Trophoblast cell (in vitro differentiated cells and primary cell): ENCODE measurements around the gene MYOT.
A peak's percentile ranks its signal among the peaks of the same experiment; 100 is the strongest.

Experiments
- DNase-seq, 2 donors: peaks; one replicate each; pipeline ENCODE4 v3.0.0-alpha.2; 2016
- H2AFZ ChIP-seq: 2 replicates; pipeline ENCODE4 v1.6.1; 2013; ENCODE audit warnings: low read length, moderate library complexity, mild to moderate bottlenecking; ENCODE audit not compliant: insufficient read depth, poor library complexity
- H2AK5ac ChIP-seq: 2 replicates; pipeline ENCODE4 v1.6.1; 2013; ENCODE audit warnings: mild to moderate bottlenecking, low read length
- H2BK120ac ChIP-seq: 2 replicates; pipeline ENCODE4 v1.6.1; 2013; ENCODE audit warnings: low read length, mild to moderate bottlenecking, moderate library complexity; ENCODE audit not compliant: insufficient read depth, poor library complexity
- H2BK12ac ChIP-seq: 2 replicates; pipeline ENCODE4 v1.6.1; 2013; ENCODE audit warnings: mild to moderate bottlenecking, low read length, moderate library complexity
- H2BK5ac ChIP-seq: 2 replicates; pipeline ENCODE4 v1.6.1; 2013; ENCODE audit warnings: low read length, low read depth, moderate library complexity, mild to moderate bottlenecking; ENCODE audit not compliant: poor library complexity
- H3K14ac ChIP-seq: 2 replicates; pipeline ENCODE4 v1.6.1; 2013; ENCODE audit warnings: mild to moderate bottlenecking, low read length
- H3K18ac ChIP-seq: 2 replicates; pipeline ENCODE4 v1.6.1; 2013; ENCODE audit warnings: mild to moderate bottlenecking, low read length
- H3K23ac ChIP-seq: 2 replicates; pipeline ENCODE4 v1.6.1; 2013; ENCODE audit warnings: low read length
- H3K27ac ChIP-seq: 2 replicates; pipeline ENCODE4 v1.5.1; 2013; ENCODE audit warnings: low read depth, mild to moderate bottlenecking, inconsistent platforms, low read length, moderate library complexity
- H3K27me3 ChIP-seq: 2 replicates; pipeline ENCODE4 v1.6.1; 2013; ENCODE audit warnings: inconsistent platforms, mild to moderate bottlenecking, low read length, moderate library complexity; ENCODE audit not compliant: insufficient read depth
- H3K36me3 ChIP-seq, 2 experiments: 1 replicate in 1 of 2; 2 replicates in 1 of 2; pipeline ENCODE4 v1.6.1; 2013; ENCODE audit warnings: low read length in 2 of 2, mild to moderate bottlenecking in 2 of 2, moderate library complexity in 1 of 2; ENCODE audit not compliant: insufficient read depth in 2 of 2, control insufficient read depth in 1 of 2
- H3K4ac ChIP-seq: 2 replicates; pipeline ENCODE4 v1.6.1; 2013; ENCODE audit warnings: low read depth, mild to moderate bottlenecking, low read length, moderate library complexity
- H3K4me1 ChIP-seq, 2 experiments: 1 replicate in 1 of 2; 2 replicates in 1 of 2; pipeline ENCODE4 v1.6.1; 2013; ENCODE audit warnings: low read length in 2 of 2, mild to moderate bottlenecking in 2 of 2, moderate library complexity in 1 of 2; ENCODE audit not compliant: insufficient read depth in 2 of 2, control insufficient read depth in 1 of 2
- H3K4me2 ChIP-seq: 2 replicates; pipeline ENCODE4 v1.6.1; 2013; ENCODE audit warnings: inconsistent platforms, mild to moderate bottlenecking, low read length, moderate library complexity
- H3K4me3 ChIP-seq: 2 replicates; pipeline ENCODE4 v1.5.1; 2013; ENCODE audit warnings: mild to moderate bottlenecking, low read depth, low read length, inconsistent platforms
- H3K79me1 ChIP-seq: one replicate; pipeline ENCODE4 v1.6.1; 2013; ENCODE audit warnings: low read length
- H3K79me2 ChIP-seq: 2 replicates; pipeline ENCODE4 v1.6.1; 2013; ENCODE audit warnings: low read length, mild to moderate bottlenecking; ENCODE audit not compliant: control insufficient read depth, insufficient read depth, poor library complexity
- H3K9ac ChIP-seq: 2 replicates; pipeline ENCODE4 v1.6.1; 2013; ENCODE audit warnings: mild to moderate bottlenecking, low read length
- H3K9me3 ChIP-seq: 2 replicates; pipeline ENCODE4 v1.6.1; 2013; ENCODE audit warnings: low read depth, mild to moderate bottlenecking, control low read depth, inconsistent platforms, low read length; ENCODE audit not compliant: insufficient read depth
- H4K12ac ChIP-seq: 2 replicates; pipeline ENCODE4 v1.6.1; 2013; ENCODE audit warnings: low read depth, mild to moderate bottlenecking, low read length, moderate library complexity
- H4K8ac ChIP-seq: 2 replicates; pipeline ENCODE4 v1.6.1; 2013; ENCODE audit warnings: low read depth, mild to moderate bottlenecking, low read length, moderate library complexity
- H4K91ac ChIP-seq: one replicate; pipeline ENCODE4 v1.6.1; 2013; ENCODE audit warnings: low read depth, mild to moderate bottlenecking, low read length, moderate library complexity
- WGBS: extraction: QIAGEN DNeasy Blood & Tissue Kit; methylation state at CpG from one replicate; pipeline ENCODE4 v1.1.7; 2013; ENCODE audit warnings: missing lambda C conversion rate; ENCODE audit not compliant: insufficient read length, insufficient coverage; ENCODE audit errors: extremely low coverage; 5-methylcytosine and 5-hydroxymethylcytosine counted together

Gene MYOT

DNA sequence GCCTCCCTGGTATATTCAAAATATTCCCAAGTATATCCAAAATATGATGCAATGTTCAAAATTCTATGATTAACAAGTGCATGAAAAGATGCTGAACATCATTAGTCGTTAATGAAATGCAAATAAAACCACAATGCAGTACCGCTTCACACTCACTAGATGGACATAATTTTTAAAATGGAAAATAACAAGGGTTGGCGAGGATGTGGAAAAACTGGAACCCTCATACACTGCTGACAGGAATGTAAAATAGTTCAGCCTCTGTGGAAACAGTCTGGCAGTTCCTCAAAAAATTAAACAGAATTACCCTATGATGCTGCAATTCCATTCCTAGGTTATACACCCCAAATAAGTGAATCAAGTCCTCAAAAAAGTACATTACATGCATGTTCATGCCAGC lies 36.1 kb upstream of the MYOT start:
- Histone ChIP-seq H3K4me2 (no peak overlapping the region), H3K79me2 (no peaks in the 10 kb centered on the region), H4K12ac (no peak overlapping the region), H2BK12ac (no peak overlapping the region), H3K4me1 (peaks cover 0 to 3% of the 10 kb centered on the region in 2 experiments), H2BK5ac (no peak overlapping the region), H3K14ac (no peak overlapping the region), H3K36me3 (no peaks in the 10 kb centered on the region), H3K27ac (no peak overlapping the region), H4K8ac (no peak overlapping the region), H3K18ac (no peak overlapping the region), H3K9me3 (no peaks in the 10 kb centered on the region), H2AFZ (no peak overlapping the region), H2AK5ac (no peak overlapping the region), H3K79me1 (no peaks in the 10 kb centered on the region), H4K91ac (no peak overlapping the region), H3K27me3 (no peaks in the 10 kb centered on the region), H3K4ac (no peak overlapping the region), H2BK120ac (no peak overlapping the region), H3K4me3 (no peak overlapping the region), H3K9ac (no peak overlapping the region), H3K23ac (no peak overlapping the region)
- DNase-seq, result peak in 1 of 2 donors; percentile 31
- WGBS, result no CpG with 5 or more reads among the region's 3 CpGs

DNA sequence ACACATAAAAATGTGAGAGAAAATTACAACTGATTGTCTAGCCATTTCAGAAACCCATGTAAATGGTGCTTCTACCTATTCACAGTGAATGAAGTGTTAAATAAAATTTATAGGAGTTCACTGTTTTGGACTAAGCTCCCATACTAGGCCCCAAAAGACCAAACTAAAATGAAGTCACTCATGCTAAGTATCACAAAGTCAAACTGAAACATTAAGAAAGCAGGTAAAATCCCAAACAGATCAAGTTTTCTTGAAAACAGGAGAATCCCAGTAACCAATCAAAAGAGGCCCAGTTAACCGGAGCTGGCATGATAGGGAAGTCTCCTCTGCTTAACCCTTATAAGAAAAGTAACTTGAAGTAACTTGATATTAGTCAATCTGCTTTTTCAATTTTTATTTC lies 35.2 kb upstream of the MYOT start:
- no peak overlapping the region for H2BK120ac ChIP-seq
- no peaks in the 10 kb centered on the region for H3K79me2 ChIP-seq
- H3K14ac ChIP-seq, result no peak overlapping the region
- no peaks in the 10 kb centered on the region for H3K27me3 ChIP-seq
- no peak for DNase-seq
- peaks cover 0 to 3% of the 10 kb centered on the region in 2 experiments for H3K4me1 ChIP-seq
- no peaks in the 10 kb centered on the region for H3K79me1 ChIP-seq
- H4K12ac ChIP-seq, result no peak overlapping the region
- no peak overlapping the region for H4K91ac ChIP-seq
- WGBS, result no CpG with 5 or more reads among the region's 1 CpG
- no peak overlapping the region for H3K18ac ChIP-seq
- no peak overlapping the region for H3K27ac ChIP-seq
- H4K8ac ChIP-seq, result no peak overlapping the region
- H2AK5ac ChIP-seq, result no peak overlapping the region
- H3K9ac ChIP-seq, result no peak overlapping the region
- no peak overlapping the region for H3K23ac ChIP-seq
- H2AFZ ChIP-seq, result no peak overlapping the region
- no peaks in the 10 kb centered on the region for H3K36me3 ChIP-seq
- no peak overlapping the region for H3K4ac ChIP-seq
- H3K9me3 ChIP-seq, result no peaks in the 10 kb centered on the region
- no peak overlapping the region for H2BK5ac ChIP-seq
- no peak overlapping the region for H3K4me3 ChIP-seq
- H2BK12ac ChIP-seq, result no peak overlapping the region
- H3K4me2 ChIP-seq, result no peak overlapping the region

DNA sequence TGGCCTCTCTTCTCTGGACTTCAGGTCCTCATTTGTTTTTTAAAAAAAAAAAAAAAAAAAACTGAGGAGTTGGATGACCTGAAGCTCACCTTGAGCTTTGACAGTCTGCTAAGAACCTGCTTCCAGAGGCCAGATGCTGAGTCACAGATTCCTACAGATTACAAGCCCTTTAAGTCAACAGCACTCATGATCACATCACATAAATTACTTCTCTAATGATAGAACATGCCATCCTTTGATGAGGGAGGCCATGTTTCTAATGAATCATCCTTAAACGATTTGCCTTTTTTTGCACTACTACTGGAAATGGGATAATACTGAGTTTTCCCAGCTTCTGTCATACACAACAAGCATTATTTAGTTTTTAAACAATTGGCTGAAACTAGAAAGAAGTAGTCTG lies 34.2 kb upstream of the MYOT start:
- H3K9ac ChIP-seq, result no peak overlapping the region

DNA sequence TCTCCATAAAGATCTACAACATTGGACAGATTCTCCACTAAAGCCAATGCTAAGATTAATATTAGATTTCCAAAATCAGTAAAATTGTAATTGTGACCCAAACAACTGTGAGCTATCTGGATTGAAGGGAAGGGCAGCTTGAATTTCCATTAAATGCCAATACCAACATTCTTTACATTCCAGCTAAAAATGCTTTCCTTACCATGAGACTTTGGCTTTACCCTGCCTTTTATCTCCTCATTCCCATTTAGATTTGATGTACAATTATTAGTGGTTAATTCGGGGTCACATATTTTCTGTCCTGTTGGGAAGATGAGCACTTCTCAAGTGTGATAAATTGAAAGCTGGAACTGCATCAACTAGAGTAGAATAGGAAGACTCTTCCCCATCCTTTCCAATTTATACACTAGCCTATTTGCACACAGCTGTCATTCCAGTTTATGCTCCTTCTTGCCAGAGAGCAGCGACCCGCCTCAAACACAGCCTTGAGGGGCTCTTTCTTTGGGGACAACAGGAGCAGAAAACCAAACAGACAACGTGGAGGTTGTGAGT lies 33.1 kb upstream of the MYOT start:
- Histone ChIP-seq H4K12ac (no peak overlapping the region), H3K4me2 (no peak overlapping the region), H4K91ac (no peak overlapping the region), H3K79me2 (no peaks in the 10 kb centered on the region), H3K4ac (no peak overlapping the region), H3K9ac (no peak overlapping the region), H3K79me1 (no peaks in the 10 kb centered on the region), H3K36me3 (no peaks in the 10 kb centered on the region), H3K27ac (no peak overlapping the region), H2AFZ (no peak overlapping the region), H3K18ac (no peak overlapping the region), H4K8ac (no peak overlapping the region), H3K9me3 (no peaks in the 10 kb centered on the region), H2BK5ac (no peak overlapping the region), H2BK120ac (no peak overlapping the region), H3K14ac (no peak overlapping the region), H2AK5ac (no peak overlapping the region), H3K23ac (no peak overlapping the region), H3K4me3 (no peak overlapping the region), H3K27me3 (no peaks in the 10 kb centered on the region), H3K4me1 (peaks cover 0 to 3% of the 10 kb centered on the region in 2 experiments), H2BK12ac (no peak overlapping the region)
- DNase-seq, result no peak
- no CpG with 5 or more reads among the region's 4 CpGs for WGBS

More for the DNA sequence above, 34.2 kb upstream of the MYOT start:
- Histone ChIP-seq H3K23ac (no peak overlapping the region), H3K4me3 (no peak overlapping the region), H4K91ac (no peak overlapping the region), H3K18ac (no peak overlapping the region), H2AFZ (no peak overlapping the region), H3K9me3 (no peaks in the 10 kb centered on the region), H3K79me1 (no peaks in the 10 kb centered on the region), H3K4ac (no peak overlapping the region), H3K4me1 (peaks cover 0 to 3% of the 10 kb centered on the region in 2 experiments), H3K4me2 (no peak overlapping the region), H2BK12ac (no peak overlapping the region), H3K27ac (no peak overlapping the region), H3K36me3 (no peaks in the 10 kb centered on the region), H2BK120ac (no peak overlapping the region), H3K79me2 (no peaks in the 10 kb centered on the region), H4K8ac (no peak overlapping the region), H2AK5ac (no peak overlapping the region), H3K14ac (no peak overlapping the region), H3K27me3 (no peaks in the 10 kb centered on the region), H2BK5ac (no peak overlapping the region), H4K12ac (no peak overlapping the region)
- DNase-seq, result peak; percentile 21 to 63
- no CpG with 5 or more reads among the region's 1 CpG for WGBS
